IPS-NIHi7 (cell line): Measurements from ENCODE around the gene CAPRIN1.
"Not testable (repeated sequence)": the region's sequence is repeated elsewhere in the genome, so short reads cannot be mapped to it uniquely, and the experiment has no call there.

ENCODE experiments used
- DNase-seq: peaks from one replicate; pipeline ENCODE4 v3.0.0; 2012; ENCODE audit warnings: mixed read lengths; ENCODE audit errors: extremely low spot score

The CAPRIN1 gene

DNA sequence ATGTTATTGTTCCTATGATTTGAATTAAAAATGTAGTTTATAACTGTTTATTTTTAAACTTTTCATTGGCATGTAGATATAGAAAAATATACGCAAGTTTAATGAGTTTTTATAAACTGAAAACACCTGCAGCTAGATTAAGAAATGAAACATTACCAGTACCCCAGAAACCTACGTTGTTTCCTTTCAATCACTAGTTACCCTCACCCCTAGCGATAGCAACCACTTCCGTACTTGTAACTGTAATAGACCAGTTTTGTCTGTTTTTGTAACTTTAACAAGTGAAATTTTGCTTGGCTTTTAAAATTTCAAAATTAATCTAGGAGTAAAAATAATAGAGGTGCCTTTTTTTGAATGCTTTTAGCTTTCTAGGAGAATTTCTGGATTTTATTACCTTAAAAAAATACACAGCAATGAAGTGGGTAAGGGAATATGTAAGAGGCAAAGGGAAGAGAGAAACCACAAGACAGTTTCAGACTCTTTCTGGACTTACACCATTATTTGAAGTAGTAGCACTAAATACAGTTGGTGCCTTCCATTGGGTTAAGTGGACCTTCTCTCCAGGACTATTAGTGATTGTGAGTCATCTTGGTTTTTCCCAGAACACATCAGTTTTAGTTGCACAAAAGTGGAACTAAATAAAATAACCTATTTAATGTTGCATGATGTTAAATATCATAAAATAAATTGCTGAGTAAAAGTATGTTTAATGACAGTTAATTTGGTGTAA lies 35.2 kb downstream of the CAPRIN1 start:
- DNase-seq, result no peak

DNA sequence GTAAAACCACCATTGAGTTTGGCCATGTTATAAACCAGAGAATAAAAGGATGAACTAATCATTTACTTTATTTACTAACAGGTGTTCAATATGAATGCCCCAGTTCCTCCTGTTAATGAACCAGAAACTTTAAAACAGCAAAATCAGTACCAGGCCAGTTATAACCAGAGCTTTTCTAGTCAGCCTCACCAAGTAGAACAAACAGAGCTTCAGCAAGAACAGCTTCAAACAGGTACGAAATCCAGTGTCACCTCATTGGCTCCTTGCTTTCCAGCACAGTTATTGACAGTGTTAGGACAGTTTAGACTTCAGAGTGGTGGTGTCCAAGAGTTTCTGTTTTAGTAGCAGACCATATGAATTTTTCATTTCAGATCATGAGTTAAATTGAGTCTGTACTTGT lies 40.3 kb downstream of the CAPRIN1 start:
- DNase-seq, result no peak

DNA sequence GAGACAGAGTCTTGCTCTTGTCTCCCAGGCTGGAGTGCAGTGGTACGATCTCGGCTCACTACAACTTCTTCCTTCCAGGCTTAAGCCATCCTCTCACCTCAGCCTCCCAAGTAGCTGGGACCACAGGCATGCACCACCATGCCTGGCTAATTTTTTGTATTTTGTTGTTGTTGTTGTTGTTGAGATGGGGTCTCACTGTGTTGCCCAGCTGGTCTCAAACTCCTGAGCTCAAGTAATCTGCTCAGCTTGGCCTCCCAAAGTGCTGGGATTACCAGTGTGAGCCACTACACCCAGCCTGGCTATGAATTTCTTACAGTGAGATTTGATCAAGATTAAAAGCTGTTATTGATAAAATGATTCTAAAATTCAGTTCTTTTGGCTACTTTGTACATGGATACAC lies 43.4 kb downstream of the CAPRIN1 start:
- DNase-seq, result not testable (repeated sequence)

DNA sequence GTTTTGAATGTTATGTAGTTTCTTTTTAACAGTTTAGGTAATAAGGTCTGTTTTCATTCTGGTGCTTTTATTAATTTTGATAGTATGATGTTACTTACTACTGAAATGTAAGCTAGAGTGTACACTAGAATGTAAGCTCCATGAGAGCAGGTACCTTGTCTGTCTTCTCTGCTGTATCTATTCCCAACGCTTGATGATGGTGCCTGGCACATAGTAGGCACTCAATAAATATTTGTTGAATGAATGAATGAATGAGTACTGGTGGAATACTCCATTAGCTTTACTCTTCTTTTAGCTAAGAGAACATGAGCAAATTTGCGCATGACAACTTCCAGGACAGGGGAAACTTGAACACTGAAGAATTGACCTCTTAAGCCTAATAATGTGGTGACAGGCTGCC lies 47.3 kb downstream of the CAPRIN1 start:
- no peak for DNase-seq

DNA sequence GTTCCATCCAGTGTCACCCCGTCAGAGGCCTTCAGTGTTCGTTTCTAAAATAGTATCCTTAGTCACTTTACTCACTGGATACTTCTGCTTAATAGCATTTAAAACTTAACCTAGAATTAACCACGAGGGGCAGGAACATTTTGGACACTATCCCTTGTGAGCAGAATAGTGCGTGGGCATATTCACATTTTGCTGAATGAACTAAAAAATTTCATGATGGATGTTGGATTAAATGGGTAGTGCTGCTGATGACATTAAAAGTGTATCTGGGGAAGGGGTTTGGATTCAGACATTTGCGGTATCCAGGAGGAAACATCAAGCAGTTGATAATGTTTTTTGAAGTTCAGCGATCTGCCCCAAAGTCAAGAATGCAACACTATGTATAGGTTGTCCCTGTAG lies 53.1 kb downstream of the CAPRIN1 start:
- DNase-seq, result no peak

DNA sequence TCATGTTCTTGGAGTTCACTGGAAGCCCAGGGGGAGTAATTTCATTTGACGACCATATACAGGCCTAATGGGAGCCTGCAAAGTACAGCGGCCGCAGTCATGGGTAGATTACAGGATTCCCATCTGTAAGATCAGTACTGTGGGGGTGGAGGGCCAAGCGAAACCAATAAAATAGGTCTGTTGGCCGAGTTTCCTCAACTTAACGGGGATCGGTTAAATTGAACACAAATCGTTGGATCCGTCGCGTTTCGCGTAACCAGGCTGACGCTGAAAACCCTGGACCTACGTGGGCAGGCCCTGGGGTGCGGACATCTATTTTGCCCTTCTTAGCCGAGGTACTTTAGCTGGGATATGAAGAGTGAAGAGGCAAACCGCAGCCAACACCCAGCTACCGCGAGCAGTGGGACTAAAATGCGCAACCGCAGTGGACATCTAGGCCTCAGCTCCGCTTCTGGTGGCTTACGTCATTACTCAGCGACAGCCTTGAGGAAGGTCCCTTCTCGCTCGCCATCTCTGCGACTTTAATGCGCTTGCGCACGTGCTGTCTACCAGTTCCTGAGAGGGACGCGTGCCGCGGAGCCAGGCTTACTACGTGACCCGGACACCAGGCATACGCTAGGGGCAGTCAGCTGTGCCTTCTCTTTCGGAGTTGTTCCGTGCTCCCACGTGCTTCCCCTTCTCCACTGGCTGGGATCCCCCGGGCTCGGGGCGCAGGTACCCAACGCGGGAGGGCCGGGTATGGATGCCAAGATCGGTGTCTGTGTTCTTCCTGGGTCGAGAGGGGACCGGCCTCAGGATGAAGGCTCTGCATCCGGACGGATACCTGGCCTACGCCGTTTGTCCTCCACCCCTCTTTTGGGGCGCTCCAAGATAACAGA lies 53.8 kb downstream of the CAPRIN1 start, which contains the start of gene NAT10:
TSS of gene NAT10 (plus strand) at position 551 of the 878 bp plus-strand sequence. CDS start 2,597 bp downstream, outside the sequence.
- peak; percentile 98 for DNase-seq

DNA sequence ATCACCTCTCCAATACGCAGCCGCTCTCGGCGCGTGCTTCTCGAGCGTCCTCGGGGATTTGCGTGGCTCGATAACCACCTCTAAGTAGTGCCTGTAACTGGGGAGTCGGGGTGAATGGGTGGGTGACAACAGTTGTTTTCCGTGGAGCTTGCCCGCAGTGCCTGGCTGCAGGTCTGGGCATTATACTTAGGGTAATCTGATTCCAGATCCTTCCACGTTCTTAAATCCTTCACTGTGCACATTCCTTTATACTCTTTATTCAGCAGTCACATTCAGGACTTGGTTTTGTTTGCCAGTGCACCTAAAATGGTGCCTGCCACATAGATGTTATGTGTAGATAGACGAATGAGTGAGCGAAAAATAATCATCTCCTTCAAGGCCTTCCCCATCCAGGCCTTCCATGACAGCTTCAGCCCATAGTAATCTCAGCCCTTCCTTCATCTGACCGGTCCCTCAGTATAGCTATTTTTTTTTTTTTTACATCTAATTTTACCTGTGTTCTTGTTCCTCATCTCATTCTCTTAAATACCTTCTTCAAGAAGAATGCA lies 54.5 kb downstream of the CAPRIN1 start:
- no peak for DNase-seq

DNA sequence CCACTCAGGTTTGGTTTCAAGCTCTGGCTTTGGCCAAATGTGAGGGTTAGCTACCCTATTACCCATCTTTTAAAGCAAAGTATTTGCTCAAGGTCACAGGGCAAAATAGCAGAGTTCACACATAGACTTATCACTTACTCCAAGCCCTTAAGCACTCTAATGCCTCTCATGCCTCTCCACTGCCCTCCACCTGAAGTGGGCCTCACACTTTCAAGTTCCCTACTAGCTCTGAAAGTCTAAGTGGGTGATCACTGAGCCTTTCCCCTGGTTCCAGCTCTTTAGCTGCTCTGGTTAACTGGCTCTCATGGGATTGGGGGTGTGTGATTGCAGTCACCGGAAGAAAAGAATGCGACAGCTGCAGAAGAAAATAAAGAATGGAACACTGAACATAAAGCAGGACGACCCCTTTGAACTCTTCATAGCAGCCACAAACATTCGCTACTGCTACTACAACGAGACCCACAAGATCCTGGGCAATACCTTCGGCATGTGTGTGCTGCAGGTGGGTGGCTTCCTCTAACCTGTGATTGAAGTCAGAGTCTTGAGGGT lies 60.3 kb downstream of the CAPRIN1 start:
- DNase-seq, result no peak

DNA sequence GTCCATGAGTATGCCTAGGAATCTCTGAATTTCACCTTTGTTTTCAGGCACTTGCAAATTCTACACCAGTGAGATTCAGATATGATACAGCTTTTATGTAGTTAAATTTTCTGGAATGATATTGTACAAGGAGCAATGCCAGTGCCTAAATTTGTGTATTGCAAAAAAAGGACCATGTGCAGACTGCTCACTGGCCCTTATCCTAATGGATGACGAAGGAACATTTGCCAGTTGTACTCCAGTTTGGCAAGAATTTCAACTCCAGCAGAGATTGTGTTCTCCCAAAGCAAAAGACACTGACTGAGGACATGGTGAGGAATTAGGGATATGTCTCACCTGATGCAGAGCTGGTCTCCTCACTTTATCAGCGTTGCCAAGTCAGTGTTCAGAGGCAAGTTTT lies 62.5 kb downstream of the CAPRIN1 start:
- DNase-seq, result no peak

DNA sequence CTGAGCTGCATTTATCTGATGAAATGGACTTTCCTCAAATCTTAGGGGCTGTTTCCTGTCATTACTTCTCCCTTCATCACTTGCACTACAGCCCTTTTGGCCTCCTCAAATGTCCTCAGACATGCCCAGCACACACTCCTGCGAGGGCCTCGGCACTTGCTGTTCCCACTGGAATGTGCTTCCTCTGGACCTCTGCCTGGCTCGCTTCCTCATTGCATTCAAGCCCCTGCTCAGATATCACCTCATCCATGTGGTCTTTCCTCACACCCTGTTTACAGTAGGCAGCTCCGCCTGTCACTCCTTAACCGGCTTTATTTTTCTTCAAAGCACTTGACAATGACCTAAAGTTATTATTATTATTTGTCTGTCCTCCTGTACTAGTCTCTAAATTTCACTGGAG lies 62.9 kb downstream of the CAPRIN1 start:
- DNase-seq, result no peak

DNA sequence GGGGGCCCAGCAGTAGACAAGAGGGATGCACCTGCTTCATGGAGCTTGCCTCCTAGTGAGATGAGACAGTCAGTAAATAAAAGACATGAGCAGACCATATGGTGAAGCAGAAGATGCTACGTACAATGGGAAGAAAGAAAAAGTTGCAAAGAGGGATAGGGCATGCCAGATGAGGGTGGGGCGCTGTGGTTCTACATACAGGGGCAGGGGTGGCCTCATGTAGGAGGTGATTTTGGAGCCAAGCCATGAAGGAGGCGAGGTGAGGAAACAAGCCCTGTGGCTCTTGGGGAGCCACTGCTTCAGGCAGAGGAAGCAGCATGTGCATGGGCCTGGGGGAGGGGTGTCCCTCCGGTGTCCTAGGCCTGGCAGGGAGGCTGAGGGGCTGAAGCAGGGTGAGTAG lies 69.1 kb downstream of the CAPRIN1 start:
- DNase-seq, result no peak

DNA sequence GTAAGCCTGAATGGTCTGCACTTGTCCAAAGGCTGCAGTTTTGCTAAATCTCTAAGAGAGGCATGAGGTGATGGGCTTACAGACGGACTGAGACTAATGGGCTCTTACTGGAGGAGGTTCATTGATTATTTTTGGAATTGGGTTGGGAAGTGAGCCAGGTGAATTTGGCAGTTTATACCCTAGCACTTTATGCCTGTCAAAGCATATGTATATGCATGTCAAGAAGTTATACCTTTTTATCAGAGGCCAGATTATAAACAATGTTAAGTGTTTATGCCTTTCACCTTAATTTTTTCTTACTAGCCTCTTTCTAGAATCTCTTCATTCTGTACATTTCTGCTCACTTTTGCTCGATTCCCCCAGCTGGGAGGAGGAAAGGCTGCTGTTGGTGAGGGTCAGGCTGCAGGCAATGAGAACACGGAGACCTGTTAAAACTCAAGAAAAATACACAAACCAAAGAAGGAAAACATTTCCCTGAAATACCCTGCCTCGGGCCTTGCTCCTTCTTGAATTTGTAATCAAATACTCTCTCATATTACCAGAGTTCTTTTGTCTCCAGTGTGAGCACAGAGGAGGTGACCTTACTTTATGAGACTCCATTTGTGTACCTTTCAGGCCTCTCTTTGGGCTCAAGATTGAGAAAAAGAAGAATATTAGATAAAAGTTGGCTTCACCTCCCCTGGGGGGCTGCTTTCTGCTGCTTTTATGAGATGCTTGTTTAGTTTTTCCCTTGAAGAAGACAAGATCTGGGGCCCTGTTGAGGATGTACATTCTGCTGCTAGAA lies 73.5 kb downstream of the CAPRIN1 start:
- no peak for DNase-seq

DNA sequence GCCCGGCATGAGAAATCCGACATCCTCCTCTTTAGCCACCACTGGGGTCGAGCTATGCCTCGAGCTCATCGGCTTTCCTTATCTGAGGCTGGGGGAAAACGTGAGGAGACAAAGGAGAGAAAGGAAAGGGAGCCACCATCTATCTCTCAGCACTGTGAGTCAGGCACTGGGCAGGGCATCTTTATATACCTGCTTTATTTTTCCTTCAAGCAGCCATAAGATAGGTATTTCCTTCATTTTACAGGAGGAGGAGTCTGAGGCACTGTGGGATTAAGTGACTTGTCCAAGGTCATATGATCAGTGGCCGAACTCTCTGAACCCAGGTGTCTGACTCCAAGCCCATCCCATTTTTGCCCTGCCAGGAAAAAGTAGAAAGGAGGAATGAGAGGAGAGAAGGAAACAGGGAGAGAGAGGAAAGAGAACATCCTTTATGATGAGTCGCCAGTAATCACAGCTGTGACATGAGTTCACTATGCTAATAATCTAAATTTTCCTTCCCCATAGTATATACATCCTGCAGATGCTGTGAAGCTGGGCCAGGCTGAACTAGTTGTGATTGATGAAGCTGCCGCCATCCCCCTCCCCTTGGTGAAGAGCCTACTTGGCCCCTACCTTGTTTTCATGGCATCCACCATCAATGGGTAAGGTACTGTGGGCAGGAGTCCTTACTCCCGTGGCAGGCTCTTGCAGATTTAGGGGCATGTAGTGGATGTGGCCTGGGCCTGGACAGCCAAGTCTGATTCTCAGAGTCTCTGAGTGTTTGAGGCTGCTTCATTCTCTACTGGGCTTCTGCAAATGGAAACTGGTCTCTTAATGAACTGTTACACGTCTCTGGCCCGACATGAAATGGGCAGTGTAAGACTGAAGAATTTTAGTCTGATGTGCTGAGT lies 75.7 kb downstream of the CAPRIN1 start:
- no peak for DNase-seq

DNA sequence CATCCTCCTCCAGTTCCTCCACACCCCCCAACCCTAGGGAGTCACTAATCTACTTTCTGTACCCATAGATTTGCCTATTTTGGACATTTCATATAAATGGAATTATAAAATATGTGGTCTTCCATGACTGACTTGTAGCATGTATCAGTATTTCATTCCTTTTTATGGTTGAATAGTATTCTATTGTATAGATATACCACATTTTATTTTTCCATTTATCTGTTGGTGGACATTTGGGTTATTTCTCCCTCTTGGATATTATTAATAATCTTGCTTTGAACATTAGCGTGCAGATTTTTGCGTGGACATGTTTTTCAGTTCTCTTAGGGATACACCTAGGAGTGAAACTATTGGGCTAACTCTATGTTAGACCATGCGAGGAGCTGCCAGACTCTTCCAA lies 77.3 kb downstream of the CAPRIN1 start:
- DNase-seq, result no peak

DNA sequence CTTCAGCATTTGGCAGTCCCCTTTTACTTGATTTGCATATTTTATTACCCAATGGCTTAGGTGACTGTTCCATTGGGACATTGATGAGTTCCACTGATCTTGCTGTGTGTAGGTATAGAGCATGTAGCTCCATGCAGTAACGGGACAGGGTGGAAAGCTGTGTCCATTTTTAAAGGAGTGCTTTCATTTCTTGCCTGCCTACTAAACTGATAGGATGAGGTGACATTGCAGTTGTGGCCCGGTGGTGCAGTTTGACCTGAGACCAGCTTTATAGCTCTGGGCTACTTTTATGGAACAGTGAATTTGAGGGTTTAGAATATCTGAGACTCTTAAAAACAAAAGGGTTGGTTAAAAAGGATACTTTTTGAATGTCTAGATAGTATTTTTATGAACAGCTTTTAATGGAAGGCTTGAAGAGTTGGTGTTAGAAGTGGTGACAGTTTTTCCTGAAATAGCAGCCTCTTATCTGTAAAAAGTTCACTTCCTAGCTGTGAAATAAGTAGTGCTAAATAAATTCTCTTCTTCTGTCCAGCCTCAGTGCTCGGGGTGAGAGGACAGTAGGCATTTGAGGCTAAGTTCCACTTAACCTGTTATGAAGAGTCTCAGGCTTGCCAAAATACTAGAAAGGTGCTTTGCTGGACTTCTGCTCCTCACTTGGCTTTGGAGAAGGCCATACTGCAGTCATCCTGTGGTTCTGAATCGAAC lies 80.9 kb downstream of the CAPRIN1 start:
- no peak for DNase-seq

DNA sequence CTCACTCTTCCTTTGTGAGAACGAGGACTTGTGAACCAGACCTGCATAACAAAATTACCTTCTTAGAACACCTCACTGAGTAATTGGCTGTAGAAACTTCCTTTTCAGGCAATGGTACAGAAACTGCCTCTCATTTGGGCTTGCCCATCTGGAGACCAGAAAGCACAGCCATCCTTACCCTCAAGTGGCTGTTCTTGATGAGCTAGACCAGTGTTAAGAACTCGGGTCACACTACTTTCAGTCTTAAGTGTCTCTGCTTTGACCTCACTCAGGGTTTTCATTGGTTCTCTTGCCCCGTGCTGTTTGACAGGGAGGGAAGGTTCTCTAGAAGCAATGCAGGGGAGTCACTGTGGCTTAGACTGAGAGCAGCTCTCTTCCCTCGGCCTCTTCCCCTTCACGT lies 83.2 kb downstream of the CAPRIN1 start:
- no peak for DNase-seq

DNA sequence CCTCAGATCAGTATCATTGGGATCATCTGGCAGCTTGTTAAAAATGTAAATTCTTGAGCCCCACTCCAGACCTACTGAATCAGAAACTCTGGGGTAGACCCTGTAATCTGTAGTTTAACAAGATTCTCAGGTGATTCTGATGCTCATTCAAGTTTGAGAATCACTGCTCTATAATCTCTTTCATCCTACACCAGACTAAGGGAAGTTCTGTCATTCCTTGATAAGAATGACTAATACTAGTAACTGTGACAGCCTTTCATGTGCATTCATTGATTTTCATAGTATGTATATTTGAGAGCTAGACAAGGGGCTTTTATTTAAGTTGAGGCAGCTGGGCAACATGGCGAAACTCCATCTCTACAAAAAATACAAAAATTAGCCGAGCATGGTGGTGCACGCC lies 83.9 kb downstream of the CAPRIN1 start:
- no peak for DNase-seq

DNA sequence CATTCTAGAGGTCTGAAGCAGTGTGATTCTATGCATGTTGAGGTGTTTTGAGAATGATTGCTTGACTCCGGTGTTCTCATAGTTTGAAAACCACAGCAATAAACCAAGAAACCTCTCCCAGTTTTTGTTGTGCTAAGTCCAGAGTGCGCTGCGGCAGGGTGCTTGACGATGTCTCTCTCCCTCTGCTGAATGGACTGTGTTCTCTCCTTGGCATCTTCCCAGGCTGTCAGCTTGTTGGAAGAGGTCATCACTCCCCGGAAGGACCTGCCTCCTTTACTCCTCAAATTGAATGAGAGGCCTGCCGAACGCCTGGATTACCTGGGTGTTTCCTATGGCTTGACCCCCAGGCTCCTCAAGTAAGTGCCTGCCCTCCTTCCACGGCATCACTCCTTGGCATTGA lies 84.9 kb downstream of the CAPRIN1 start:
- DNase-seq, result no peak

DNA sequence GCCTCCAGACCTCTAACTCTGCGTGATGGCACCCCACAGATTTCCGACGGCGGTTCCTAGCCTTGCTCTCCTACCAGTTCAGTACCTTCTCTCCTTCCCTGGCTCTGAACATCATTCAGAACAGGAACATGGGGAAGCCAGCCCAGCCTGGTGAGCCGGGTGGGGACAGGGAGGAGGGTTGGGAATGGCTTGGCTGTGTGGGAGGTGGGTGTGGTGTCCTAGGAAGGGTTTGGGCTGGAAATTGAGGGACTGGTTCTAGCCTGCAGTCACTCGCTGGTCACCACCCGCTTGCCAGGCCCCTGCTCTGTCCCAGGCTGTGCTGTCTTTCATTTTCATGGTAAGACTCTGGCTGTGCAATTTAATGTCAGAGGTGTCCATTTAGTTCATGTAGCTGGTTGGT lies 87.8 kb downstream of the CAPRIN1 start:
- DNase-seq, result no peak

DNA sequence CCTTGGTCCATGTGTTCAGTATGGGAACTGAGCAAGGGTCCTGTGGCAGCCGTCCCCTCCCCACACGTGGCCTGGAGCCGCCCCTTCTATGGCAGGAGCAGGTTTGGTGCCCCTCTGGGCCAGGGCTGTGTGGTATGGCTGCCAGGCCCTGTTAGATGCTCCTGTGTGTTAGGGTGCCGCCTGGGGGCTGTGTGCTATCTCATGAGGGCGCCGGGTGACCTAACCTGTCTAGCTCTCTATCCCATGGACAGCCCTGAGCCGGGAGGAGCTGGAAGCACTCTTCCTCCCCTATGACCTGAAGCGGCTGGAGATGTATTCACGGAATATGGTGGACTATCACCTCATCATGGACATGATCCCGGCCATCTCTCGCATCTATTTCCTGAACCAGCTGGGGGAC lies 88.6 kb downstream of the CAPRIN1 start:
- DNase-seq, result no peak
